NCI-H446 (cell line): ENCODE results near the gene SYT9.
A peak's percentile ranks its signal among the peaks of the same experiment; 100 is the strongest.

ENCODE experiments used
- DNase-seq, 2 experiments: peaks; one replicate each; lab custom pipeline; 2025; lab: John Stamatoyannopoulos, UW

The SYT9 gene

GRCh38 chr11:7471071-7471470 is 219.4 kb downstream of the SYT9 start:
- no peak for DNase-seq

DNA sequence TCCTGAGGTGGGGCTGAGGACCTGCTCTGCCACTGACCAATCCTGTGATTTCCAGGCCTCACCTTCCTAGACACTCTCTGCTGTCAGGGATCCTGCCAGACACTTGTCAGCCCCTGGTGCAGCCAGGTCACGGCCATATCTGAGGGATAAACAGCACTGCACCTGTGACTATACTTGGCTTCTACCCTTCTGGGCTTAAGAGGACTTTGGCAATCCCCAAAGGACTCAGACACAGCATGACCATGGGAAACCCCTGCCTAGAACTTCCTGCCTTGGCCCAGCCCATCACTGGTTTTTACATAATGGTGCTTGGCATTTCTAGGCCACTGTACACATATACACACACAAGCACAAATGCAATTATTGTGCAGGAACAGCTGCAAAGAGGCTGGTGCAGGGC is 222.0 kb downstream of the SYT9 start:
- DNase-seq: no peak

DNA sequence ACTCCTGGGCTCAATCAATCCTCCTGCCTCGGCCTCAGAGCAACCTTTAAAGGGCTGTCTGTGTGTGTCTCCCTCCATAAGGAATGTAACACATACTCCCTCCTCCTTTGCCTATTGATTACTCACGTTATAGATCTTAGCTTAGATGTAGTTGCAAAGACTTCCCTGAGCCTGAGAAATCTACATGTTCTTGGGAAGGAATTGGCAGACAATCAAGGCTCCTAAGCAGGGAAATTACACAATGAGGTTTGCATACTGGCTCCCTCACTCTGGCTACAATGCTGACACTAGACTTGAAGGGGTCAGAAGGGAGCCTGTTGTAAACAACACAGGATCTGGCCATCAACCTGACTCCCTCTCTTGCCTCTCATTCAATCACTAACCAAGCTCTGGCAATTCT is 228.4 kb downstream of the SYT9 start:
- DNase-seq: no peak

DNA sequence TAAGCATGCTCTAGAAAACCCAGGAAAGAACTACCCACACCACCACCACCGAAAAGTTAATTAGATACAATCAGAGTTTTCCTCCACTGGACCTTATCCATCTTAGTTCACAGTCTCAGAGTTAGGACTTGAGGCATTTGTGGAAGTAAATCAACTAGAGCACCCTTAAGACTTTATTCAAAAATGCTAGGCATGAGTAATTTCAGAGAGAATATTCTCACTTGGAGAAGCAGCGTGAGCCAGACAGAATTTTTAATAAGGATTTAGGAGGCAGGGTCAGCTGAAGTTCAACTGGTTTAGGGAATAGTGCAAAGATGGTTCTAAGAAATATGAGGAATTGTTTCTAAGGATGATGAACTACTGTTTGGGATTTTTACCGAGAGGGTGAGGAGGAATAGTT is 232.4 kb downstream of the SYT9 start:
- DNase-seq: no peak

GRCh38 chr11:7484645-7485044 is 232.9 kb downstream of the SYT9 start:
- no peak for DNase-seq

- no peak for DNase-seq
Observed at GRCh38 chr11:7485186-7486097, 233.7 kb downstream of the SYT9 start, which contains the start of gene OLFML1. OLFML1 (plus strand) TSS chr11:7485506; CDS start chr11:7485876, 370 bp downstream.

DNA sequence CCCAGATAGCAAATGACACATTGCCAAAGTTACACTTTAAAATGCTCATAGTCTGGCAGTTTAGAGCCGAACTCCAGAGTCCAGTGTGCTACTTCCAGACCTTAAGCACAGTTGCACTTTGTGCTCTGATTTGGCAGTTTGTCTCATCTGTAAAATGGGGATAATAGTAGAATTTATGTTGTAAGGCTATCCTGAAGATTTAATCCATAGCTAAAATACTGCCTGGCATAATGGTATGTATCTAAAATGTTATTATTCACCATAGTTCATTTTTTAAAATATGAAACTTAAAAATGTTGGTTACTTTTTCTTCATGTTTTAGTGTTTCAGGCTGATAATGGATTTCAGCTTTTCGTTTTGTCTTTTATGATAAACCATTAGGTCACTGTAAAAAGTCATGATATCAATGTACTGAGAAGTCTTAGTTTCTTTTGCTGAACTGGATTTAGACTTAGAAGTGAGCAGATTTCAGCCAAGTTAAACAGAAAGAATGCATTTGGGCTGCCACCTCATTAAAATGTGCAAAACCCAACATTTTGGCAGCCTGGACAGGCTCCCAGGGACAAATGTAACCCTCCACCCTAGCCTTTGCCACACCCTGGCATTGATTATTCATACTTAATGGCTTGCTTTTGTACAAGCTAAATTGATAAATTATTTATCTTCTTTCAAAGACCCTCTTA is 234.5 kb downstream of the SYT9 start:
- DNase-seq: no peak

DNA sequence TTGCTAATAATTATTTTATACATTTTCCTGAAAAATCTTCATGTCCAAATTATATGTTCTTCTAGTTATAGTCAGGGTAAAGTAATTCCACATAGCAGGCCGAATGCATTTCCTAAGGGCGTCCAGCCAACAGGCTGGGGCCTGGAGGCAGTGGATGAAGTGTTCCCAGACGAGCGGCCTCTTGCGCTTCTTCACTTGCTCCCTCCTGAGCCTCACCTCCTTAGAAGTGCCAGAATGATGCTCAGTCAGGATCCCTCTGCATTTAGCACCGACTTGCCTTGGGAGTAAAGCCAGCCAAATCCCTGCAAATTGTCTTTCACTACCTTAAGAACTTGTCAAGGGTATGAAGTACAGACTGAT is 235.1 kb downstream of the SYT9 start:
- DNase-seq: no peak

DNA sequence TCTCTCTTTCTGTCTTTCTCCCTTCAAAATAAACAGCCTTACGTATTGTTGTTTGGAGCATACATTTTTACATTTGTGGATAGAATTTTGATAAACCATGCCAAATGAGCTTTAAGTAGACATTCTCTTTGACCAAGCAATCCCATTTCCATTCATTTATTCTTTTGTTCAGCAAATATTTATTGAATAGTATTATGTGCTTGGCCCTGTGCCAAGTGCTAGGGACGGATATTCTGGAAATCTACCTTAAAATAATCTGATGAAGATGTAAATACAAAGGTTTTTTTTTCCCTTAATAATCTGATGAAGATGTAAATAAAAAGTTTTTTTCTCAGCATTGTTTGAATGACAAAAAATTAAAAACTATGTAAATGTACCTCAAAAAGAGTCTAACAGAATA is 235.7 kb downstream of the SYT9 start:
- no peak for DNase-seq

- no peak for DNase-seq
Observed at GRCh38 chr11:7488681-7489080, 237.0 kb downstream of the SYT9 start.

DNA sequence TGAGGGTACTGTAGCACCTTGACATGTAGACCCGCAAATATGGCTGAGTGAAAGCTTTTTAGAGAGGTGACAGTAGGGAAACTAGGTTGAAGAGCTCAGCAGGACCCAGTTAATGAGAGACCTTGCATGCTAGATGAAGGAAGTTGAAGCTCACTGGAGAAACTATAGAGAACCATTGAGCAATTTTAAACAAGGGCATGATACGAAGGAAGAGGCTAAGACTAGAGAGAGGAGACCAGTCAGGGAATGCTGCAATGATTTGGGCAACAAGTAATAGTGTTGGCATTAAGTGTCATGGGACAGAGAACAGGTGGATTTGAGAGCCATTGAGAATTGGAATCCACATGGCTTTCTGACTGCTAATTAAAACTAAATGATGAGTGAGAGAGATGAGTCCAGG is 237.7 kb downstream of the SYT9 start:
- no peak for DNase-seq

DNA sequence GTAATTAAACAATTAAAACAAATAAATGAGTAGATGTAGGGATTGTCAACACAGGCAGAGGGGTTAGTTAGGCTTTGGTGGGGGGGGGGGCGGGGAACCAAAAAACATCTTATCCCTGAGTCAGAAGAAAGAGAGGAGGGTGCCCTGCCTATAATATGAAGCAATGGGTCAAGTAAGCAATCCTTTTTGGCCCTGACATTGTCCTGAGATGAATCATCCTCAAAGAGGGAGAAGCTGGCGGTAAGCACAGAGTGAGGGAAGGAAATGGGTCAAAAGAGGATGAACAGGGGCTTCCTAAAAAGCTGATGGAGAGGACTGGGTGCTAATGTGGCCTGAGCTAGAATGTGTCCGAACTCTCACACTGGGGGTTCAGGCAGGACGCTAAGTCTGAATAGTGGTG is 238.3 kb downstream of the SYT9 start:
- DNase-seq: no peak

DNA sequence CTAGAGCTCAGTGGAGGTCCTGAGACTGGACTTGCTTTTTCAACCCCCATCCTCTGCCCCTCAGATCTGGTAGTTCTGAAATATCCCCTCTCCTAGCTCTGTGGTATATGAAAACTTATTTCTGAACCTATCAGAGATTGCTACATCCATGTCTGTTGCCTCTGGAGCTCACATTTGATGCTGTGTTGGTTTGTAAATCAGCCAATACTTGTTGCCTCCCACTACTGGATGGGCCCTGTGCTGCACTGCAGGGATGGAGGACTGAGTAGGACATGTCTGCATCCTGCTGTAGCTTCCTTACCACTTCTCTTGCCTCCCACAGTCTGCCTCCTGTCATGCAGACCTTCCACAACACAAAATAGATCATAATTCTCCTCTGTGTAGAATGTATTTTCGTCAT is 238.8 kb downstream of the SYT9 start:
- DNase-seq: no peak

GRCh38 chr11:7492253-7492652 is 240.5 kb downstream of the SYT9 start:
- DNase-seq: no peak

- peak in 1 of 2 experiments; percentile 16 for DNase-seq
Observed at GRCh38 chr11:7493670-7494069, 242.0 kb downstream of the SYT9 start.

- no peak for DNase-seq
Observed at GRCh38 chr11:7494086-7494745, 242.5 kb downstream of the SYT9 start.

GRCh38 chr11:7495882-7496551 is 244.3 kb downstream of the SYT9 start:
- DNase-seq: no peak

DNA sequence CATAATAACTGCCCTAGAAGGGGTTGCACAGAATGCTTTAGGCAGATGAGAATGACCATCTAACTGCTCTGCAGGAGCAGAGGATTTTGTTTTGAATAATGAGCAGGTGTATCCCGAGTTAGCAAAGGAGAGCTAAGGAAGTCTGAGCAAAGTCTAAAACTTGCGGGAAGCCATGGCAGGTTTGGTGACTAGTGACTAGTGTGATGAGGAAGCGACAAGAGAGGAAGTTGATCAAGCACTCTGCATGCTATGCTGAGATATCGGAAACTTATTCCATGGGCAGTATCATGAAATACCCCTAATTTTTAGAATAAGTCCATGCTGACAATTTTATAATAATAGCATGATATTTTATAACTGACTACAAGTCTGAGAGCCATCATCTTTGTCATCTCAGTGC is 246.5 kb downstream of the SYT9 start:
- DNase-seq: no peak

GRCh38 chr11:7499081-7499480 is 247.4 kb downstream of the SYT9 start:
- no peak for DNase-seq

DNA sequence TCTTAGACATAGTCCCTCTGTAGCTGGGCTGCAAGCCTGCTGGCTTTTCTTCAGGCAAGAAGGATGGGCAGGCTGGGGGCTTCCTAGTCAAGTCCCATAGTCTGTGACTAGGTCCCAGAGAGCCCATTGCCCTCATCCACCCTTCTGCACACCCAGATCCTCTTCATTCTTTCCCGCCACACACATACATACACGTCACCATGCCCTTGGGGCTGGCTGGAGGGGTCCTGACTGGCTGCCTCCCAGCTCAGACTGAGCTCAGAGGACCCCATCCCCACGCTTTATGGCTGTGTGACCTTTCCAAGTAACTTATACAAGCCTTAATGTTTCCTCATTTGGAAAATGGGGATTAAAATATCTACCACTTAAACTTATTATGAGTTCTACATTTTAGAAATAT is 248.5 kb downstream of the SYT9 start:
- no peak for DNase-seq

DNA sequence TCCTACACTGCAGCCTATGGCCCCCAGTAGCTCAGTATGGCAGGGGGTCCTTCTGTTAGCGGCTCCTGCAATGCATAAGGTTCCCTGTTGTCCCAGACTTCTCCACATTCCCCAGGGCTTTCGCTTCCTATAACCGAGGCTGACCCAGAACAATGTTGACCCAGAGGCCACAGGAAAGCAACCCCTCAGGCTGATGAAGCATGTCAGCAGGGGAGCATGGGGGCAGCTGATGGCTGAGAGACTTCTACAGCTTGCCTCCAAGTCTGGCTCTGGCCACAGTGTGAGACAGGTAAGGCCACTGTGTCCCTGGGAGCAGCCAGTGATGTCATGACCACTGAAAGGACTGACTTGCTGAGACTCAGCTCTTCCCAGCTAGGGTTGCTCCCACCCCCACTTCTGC is 249.5 kb downstream of the SYT9 start:
- DNase-seq: no peak

DNA sequence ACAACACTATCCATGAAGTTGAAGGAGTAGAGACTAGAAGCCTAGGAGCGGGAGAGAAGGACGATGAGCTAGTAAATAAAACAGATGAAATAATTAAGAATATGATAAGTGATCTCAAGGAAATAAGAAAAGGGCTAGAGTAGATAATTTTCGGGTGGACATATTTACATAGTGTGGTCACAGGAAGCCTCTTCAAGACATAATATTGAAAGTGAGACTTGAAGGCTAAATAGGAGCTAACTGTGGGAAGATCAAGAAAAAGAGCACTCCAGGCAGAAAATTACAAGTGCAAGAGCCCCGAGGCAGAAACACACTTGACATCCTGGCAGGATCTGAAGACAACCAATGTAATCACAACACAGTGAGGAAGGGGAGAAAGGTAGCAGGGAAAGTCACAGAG is 250.2 kb downstream of the SYT9 start:
- DNase-seq: no peak
